Ectodermal cell (in vitro differentiated cells): Measurements from ENCODE around the gene ABCA1.

ENCODE experiments used
- H3K27ac ChIP-seq: 2 replicates; pipeline ENCODE4 v1.7.0; 2013; ENCODE audit warnings: mild to moderate bottlenecking, low read depth, low read length; ENCODE audit not compliant: insufficient read depth, poor library complexity, severe bottlenecking
- H3K27me3 ChIP-seq: 2 replicates; pipeline ENCODE4 v1.7.0; 2013; ENCODE audit warnings: mild to moderate bottlenecking, low read length; ENCODE audit not compliant: insufficient read depth, control insufficient read depth, poor library complexity, severe bottlenecking
- H3K36me3 ChIP-seq: one replicate; pipeline ENCODE4 v1.7.0; 2013; ENCODE audit warnings: low read length; ENCODE audit not compliant: control insufficient read depth, insufficient read depth
- H3K4me1 ChIP-seq: one replicate; pipeline ENCODE4 v1.7.0; 2013; ENCODE audit warnings: low read length; ENCODE audit not compliant: control insufficient read depth, insufficient read depth
- H3K4me3 ChIP-seq: 2 replicates; pipeline ENCODE4 v1.7.0; 2013; ENCODE audit warnings: low read depth, low read length, control low read depth; ENCODE audit not compliant: insufficient read depth
- H3K9me3 ChIP-seq: 2 replicates; pipeline ENCODE4 v1.7.0; 2013; ENCODE audit warnings: mild to moderate bottlenecking, low read length, moderate library complexity; ENCODE audit not compliant: control insufficient read depth
- WGBS, 2 experiments: methylation state at CpG; one replicate each; pipeline ENCODE4 v1.1.7; 2013; ENCODE audit warnings: missing lambda C conversion rate in 2 of 2; 5-methylcytosine and 5-hydroxymethylcytosine counted together

The ABCA1 gene

DNA sequence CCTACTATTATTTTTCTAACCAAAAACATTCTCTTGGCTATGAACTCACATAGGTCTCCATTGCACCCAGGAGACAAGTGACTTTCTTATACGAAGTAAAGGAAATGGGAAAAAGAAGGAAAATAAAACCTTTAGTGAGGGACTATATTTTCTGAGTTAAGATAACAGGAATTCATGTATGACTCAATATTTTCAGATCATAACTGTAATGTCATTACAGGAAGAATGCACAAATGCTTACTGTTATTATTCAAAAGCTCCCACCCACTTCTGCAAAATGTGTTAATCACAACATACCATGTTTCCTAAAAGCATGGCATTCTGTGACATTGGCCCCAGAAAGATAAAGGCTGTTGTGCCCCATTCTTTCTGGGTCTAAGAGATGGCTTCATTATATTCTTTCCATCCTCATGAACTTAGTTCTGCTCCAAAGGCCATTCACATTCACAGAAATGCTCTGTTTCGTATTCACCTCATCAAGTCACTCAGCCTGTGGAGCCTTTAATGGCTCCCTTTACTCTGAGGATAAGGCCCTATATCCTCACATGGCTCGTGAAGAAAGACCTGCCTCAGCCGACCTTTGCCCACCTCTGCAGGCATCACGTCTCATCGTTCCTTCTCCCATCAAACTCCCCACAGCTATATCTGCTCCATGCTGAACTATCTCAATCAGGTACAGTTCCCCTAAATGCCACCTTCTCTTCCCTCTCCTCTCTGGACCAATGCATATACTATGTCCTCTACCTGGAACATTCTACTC lies 77.0 kb downstream of the ABCA1 start:
- Histone ChIP-seq H3K27ac (no peak overlapping the region), H3K9me3 (no peaks in the 10 kb centered on the region), H3K4me3 (no peak overlapping the region), H3K36me3 (no peaks in the 10 kb centered on the region), H3K4me1 (no peaks in the 10 kb centered on the region), H3K27me3 (no peaks in the 10 kb centered on the region)
- WGBS, 2 experiments = 93 to 94% methylated on average over 5 of the region's 6 CpGs

- no peak overlapping the region for H3K4me3 ChIP-seq
- H3K27me3 ChIP-seq = no peaks in the 10 kb centered on the region
- H3K27ac ChIP-seq = no peak overlapping the region
- no peaks in the 10 kb centered on the region for H3K4me1 ChIP-seq
- H3K36me3 ChIP-seq = no peaks in the 10 kb centered on the region
- no peaks in the 10 kb centered on the region for H3K9me3 ChIP-seq
These were observed 78.9 kb downstream of the ABCA1 start for GRCh38 chr9:104849023-104849422.

- Histone ChIP-seq H3K27ac (no peak overlapping the region), H3K4me1 (no peaks in the 10 kb centered on the region), H3K36me3 (no peaks in the 10 kb centered on the region), H3K9me3 (no peaks in the 10 kb centered on the region), H3K4me3 (no peak overlapping the region), H3K27me3 (no peaks in the 10 kb centered on the region)
- 83 to 91% methylated on average over 3 of the region's 3 CpGs for whole genome bisulfite sequencing, 2 experiments
These were observed 83.2 kb downstream of the ABCA1 start for GRCh38 chr9:104844710-104845109.

DNA sequence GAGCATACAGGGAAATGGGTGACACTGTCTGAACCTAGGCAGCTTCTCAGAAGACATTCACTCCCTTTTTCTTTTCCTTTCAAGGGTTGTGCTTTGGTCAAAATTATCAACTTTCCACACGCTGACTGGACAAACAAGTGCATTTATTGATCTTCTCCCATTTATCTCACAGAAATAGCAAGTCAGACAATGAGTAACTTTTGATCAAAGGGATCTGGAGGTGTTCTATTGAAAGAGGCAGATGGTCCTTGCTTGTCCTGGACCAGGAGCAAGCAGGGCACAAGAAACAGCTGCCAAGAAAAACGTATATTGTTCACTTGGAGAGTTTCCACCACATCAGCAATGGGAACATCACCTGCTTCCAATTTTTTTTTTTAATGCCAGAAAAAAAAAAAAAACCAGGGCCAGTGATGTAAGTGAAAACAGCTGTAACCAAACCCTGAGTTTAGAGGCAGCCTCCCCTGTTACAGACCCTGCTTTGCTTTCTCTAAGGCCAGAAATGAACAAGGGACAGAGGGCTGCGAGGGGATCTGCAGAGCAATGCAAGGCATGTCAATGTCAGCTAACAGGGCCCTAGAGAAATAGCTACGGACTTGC lies 84.2 kb downstream of the ABCA1 start:
- Histone ChIP-seq H3K27ac (no peak overlapping the region), H3K4me1 (no peaks in the 10 kb centered on the region), H3K36me3 (no peaks in the 10 kb centered on the region), H3K9me3 (no peaks in the 10 kb centered on the region), H3K4me3 (no peak overlapping the region), H3K27me3 (no peaks in the 10 kb centered on the region)
- WGBS, 2 experiments = 87 to 88% methylated on average over 4 of the region's 4 CpGs

DNA sequence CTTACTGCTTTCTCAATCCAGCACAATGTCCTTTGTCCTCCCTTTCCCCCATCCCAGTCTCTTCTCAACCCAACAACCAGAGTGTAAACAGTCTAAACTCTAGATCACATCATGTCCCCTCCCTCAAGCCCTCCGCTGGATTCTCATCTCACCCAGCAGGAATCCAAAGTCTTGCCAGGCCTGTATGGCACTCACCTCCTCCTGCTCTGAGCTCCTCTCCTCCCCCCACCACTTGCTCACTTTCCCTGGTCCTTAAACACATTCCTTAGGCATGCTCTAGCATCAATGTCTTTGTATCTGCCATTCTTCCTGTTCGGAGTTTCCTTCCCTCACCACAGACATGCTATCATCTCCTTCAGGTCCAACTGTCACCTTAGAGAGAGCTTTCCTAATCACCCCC lies 85.3 kb downstream of the ABCA1 start:
- Histone ChIP-seq H3K4me3 (no peak overlapping the region), H3K27me3 (no peaks in the 10 kb centered on the region), H3K9me3 (no peaks in the 10 kb centered on the region), H3K36me3 (no peaks in the 10 kb centered on the region), H3K27ac (no peak overlapping the region), H3K4me1 (no peaks in the 10 kb centered on the region)
- WGBS, 2 experiments = 80% methylated on average over 2 of the region's 2 CpGs

- H3K9me3 ChIP-seq = no peaks in the 10 kb centered on the region
- no peaks in the 10 kb centered on the region for H3K36me3 ChIP-seq
- H3K27me3 ChIP-seq = no peaks in the 10 kb centered on the region
- no peaks in the 10 kb centered on the region for H3K4me1 ChIP-seq
- 93% methylated on average over 7 of the region's 7 CpGs for WGBS, 2 experiments
- no peak overlapping the region for H3K27ac ChIP-seq
- H3K4me3 ChIP-seq = no peak overlapping the region
These were observed 86.3 kb downstream of the ABCA1 start for GRCh38 chr9:104841601-104842141.

GRCh38 chr9:104838958-104839357 lies 89.0 kb downstream of the ABCA1 start:
- Histone ChIP-seq H3K4me1 (no peaks in the 10 kb centered on the region), H3K9me3 (no peaks in the 10 kb centered on the region), H3K36me3 (no peaks in the 10 kb centered on the region), H3K27ac (no peak overlapping the region), H3K4me3 (no peak overlapping the region), H3K27me3 (no peaks in the 10 kb centered on the region)
- 86 to 90% methylated on average over 5 of the region's 5 CpGs for WGBS, 2 experiments

- Histone ChIP-seq H3K4me3 (no peak overlapping the region), H3K27ac (no peak overlapping the region), H3K27me3 (no peaks in the 10 kb centered on the region), H3K4me1 (no peaks in the 10 kb centered on the region), H3K36me3 (no peaks in the 10 kb centered on the region), H3K9me3 (no peaks in the 10 kb centered on the region)
- 94% methylated on average over 4 of the region's 4 CpGs for WGBS, 2 experiments
These were observed 91.2 kb downstream of the ABCA1 start for GRCh38 chr9:104836767-104837166.

DNA sequence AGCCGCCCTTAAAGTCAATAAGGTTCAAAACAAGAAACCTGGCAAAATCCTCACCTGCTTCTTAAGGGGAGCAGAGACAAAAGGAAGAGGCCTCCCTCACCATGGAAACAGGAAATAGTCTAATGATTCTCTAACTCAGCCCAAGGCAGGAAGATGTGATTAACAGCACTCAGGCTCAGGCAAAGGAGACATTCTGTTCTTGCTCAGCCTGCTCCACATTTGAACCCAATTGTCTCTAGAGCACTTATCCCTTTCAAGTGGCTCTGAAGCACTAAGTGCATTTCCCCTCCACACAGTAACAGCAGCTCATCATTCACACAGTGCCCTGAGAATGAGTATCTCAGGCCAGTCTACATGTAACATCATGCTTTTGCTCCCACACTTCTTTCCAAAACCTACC lies 91.7 kb downstream of the ABCA1 start:
- WGBS, 2 experiments = 82 to 91% methylated on average over 1 of the region's 1 CpG
- no peaks in the 10 kb centered on the region for H3K4me1 ChIP-seq
- H3K4me3 ChIP-seq = no peak overlapping the region
- no peaks in the 10 kb centered on the region for H3K9me3 ChIP-seq
- H3K27ac ChIP-seq = no peak overlapping the region
- peaks cover 4% of the 10 kb centered on the region for H3K36me3 ChIP-seq
- H3K27me3 ChIP-seq = no peaks in the 10 kb centered on the region

DNA sequence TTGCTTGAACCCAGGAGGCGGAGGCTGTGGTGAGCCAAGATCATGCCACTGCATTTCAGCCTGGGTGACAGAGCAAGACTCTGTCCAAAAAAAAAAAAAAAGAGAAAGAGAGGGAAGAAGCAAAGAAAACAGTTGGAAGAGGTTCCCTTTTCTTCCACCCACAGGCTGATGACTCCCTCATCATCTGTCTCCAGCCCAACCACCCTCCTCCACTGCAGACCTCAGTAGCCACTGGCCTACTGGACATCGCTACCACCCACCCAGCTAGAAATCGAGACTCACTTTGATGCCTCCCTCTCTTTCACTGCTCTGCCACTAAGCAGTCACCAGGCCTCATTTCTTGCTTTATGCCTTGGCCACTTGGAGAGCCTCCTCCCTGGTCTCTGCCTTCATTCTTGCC lies 92.8 kb downstream of the ABCA1 start:
- H3K36me3 ChIP-seq = peaks cover 8% of the 10 kb centered on the region
- 96% methylated on average over 3 of the region's 3 CpGs for WGBS, 2 experiments
- no peak overlapping the region for H3K27ac ChIP-seq
- no peaks in the 10 kb centered on the region for H3K4me1 ChIP-seq
- H3K9me3 ChIP-seq = no peaks in the 10 kb centered on the region
- H3K27me3 ChIP-seq = no peaks in the 10 kb centered on the region
- no peak overlapping the region for H3K4me3 ChIP-seq
